Activated CD4-positive, alpha-beta T cell treated with anti-CD3 and anti-CD28 coated beads, Interleukin-2, Interleukin-6, amounts not matched to agents 100 ng/mL and 50 ng/mL, durations not matched to agents 16 hours and 8 hours (primary cell): Measurements from ENCODE around the gene USP4.
"Not testable (repeated sequence)": the region's sequence is repeated elsewhere in the genome, so short reads cannot be mapped to it uniquely, and the experiment has no call there.

ENCODE experiments used
- DNase-seq: peaks from one replicate; pipeline ENCODE4 v3.0.0-alpha.2; 2020

USP4 gene

GRCh38 chr3:49244581-49245205, 95.2 kb downstream of the USP4 start:
- peak; percentile 21 for DNase-seq

- DNase-seq = not testable (repeated sequence)
These were observed 99.8 kb downstream of the USP4 start for GRCh38 chr3:49240091-49240490.

- peak; percentile 59 for DNase-seq
These were observed 101.4 kb downstream of the USP4 start for GRCh38 chr3:49238274-49239127.

- DNase-seq = no peak
These were observed 102.5 kb downstream of the USP4 start for GRCh38 chr3:49237344-49237743.

DNA sequence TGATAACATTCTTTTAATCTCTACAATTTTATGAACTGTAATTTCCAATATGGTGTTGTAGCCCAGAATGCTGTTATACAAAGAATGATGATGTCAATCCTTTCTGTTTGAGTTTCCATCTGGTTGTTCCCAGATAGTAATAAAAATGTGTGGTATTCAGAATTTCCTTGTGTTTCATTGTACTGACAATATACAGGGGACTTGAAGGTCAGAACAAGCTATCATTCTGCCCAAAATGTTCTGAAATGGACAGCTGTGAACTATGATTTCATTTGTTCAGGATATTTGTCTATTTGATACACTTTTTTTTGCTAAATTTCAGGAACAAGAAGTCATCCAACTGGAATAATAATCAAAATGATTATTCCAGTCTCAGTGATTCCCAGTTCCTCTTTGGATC, 103.6 kb downstream of the USP4 start:
- no peak for DNase-seq

DNA sequence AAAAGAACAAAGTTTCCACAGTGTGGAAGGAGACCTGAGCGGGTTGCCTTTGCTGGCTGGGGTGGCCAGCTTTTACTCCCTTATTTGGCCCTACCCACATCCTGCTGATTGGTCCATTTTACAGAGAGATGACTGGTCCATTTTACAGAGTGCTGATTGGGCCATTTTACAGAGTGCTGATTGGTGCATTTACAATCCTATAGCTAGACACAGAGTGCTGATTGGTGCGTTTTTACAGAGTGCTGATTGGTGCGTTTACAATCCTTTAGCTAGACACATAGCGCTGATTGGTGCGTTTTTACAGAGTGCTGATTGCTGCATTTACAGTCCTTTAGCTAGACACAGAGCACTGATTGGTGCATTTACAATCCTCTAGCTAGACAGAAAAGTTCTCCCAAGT, 111.0 kb downstream of the USP4 start:
- DNase-seq = not testable (repeated sequence)
